ENCODE measurements around the gene EEF2K.
A peak's percentile ranks its signal among the peaks of the same experiment; 100 is the strongest.

Gene EEF2K

GRCh38 chr16:22206013-22206841 lies at the start of gene EEF2K:
EEF2K (plus strand) TSS chr16:22206278; CDS start chr16:22225730, 19,452 bp downstream.
- peak; percentile 75 for TF ChIP-seq CTCF (IDR thresholded peaks at IDR 0.05)

DNA sequence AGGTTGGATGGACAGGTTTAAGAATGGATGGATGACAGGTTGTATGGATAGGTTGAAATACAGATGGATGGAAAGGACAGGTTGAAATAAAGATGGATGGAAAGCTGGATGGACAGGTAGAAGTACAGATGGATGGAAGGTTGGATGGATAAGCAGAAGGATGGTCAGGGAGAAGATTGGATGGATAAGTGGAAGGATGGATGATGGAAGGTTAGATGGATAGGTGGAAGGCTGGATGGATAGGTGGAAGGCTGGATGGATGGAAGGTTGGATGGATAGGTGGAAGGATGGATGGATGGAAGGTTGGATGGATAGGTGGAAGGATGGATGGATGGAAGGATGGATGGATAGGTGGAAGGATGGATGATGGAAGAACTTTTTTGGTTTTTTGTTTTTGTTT lies 44.7 kb upstream of the EEF2K start:
- TF ChIP-seq CTCF (IDR thresholded peaks at IDR 0.05): no peak

DNA sequence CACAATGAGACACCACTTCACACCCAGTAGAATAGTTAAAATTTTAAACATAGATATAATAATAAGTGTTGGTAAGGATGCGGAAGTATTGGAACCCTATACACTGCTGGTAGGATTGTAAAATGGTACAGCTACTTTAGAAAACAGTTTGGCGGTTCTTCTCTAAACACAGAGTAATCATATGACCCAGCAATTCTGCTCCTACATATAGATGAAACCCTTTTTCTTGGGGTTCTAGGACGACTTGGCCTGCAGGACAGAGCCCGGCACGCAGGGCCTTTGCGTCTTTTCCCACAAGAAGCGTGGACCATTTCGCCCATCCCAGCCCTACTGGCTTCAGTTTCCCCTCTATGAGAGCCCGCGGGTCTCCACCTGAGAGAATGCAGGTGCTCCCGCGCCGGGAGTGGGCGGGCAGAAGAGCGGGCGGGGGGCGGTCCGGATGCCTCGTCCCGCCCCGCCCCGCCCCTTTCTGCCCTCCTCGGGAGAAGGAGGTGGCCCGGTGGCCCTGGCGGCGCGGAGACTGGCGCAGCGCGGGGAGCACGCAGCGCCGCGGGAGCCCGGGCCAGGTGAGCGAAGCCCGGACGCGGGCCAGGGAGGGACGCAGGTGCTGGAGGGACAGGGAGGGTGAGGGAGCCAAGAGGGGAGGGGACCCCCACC lies 44.0 kb upstream of the EEF2K start, which contains the start of gene SDR42E2:
TSS of gene SDR42E2 (plus strand) at position 508 of the 657 bp plus-strand sequence. CDS start 3,077 bp downstream, outside the sequence.
- no peak for TF ChIP-seq CTCF (IDR thresholded peaks at IDR 0.05)

DNA sequence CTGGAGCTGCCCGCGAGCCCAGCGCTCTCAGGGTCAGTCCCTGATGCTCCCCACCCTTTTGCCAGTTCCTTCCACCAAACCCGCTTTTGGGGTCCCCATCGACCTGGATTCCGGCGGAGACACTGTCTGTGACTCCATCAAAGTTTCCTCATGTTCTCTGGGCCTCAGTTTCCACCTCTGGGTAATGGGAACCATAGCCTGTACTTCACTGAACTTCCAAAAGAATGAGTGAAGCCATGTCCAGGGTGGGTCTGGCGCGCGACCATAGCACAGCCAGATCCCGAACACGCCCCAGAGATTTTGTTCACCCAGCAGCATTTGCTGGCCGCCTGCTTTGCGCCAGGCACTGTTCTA lies 43.4 kb upstream of the EEF2K start:
- TF ChIP-seq CTCF (IDR thresholded peaks at IDR 0.05): no peak

- TF ChIP-seq CTCF (IDR thresholded peaks at IDR 0.05): no peak
Measured at GRCh38 chr16:22163806-22164205, 42.3 kb upstream of the EEF2K start.

GRCh38 chr16:22164482-22164881 lies 41.6 kb upstream of the EEF2K start:
- TF ChIP-seq CTCF (IDR thresholded peaks at IDR 0.05): no peak

DNA sequence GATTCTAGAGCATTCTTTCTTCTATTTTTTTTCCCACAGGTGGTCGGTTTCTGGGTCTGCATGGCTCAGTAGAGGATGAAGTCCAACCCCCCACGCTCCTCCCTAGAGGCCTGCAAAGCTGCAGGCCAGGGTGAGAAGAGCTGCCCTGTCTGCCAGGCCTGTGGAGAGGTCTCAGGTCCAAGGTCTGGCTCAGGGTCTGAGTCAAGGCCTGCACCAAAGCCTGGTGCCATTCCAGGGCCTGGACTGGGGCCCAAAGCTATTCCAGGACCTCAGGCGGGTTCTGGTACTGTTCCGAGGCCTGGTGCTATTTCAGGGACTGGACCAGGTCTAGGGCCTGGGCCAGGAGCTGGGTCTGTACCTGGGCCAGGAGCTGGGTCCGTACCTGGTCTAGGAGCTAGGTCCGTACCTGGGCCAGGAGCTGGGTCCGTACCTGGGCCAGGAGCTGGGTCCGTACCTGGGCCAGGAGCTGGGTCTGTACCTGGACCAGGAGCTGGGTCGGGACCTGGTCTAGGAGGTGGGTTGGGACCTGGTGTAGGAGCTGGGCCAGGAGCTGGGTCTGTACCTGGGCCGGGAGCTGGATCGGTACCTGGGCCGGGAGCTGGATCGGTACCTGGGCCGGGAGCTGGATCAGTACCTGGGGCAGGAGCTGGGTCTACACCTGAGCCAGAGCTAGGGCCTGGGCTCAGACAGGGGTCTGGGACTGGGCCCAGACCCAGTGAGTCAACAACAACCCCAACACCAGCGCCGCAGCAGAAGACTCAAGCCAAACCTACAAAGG lies 40.4 kb upstream of the EEF2K start:
- no peak for TF ChIP-seq CTCF (IDR thresholded peaks at IDR 0.05)
